ENCODE results near the gene RAI14. TPM values are rescaled to one million over a fixed set of nuclear protein-coding genes. Genes with fewer than 3 reads are reported as not detected.

Gene RAI14
- total and polyA plus RNA-seq, 2 donors (not counting 3 experiments of a cell fraction or from before 2014, with no cell fraction given) = 114 to 369 TPM

- H3K4me2 ChIP-seq (ENCODE audit: insufficient read depth, low read length) = no peak overlapping the region
- H2AFZ ChIP-seq (ENCODE audit: low read depth, low read length) = no peak overlapping the region
- H3K9ac ChIP-seq (replicated peaks; ENCODE audit: extremely low read depth, insufficient read depth, low read length) = no peak overlapping the region
- H3K79me2 ChIP-seq (ENCODE audit: control insufficient read depth, insufficient read depth, low read length) = peaks cover 76% of the 10 kb centered on the region
- DNase-seq (ENCODE audit: low read depth, low spot score) = no peak
- H3K27me3 ChIP-seq (ENCODE audit: control insufficient read depth in 2 of 2, insufficient read depth in 2 of 2, low read length in 2 of 2) = no peaks in the 10 kb centered on the region
- FAIRE-seq = no peak
- H3K9me1 ChIP-seq (replicated peaks; ENCODE audit: control insufficient read depth, extremely low read depth, insufficient read depth, low read length) = no peaks in the 10 kb centered on the region
- POLR2A ChIA-PET = no interaction called here
- H3K9me3 ChIP-seq (replicated peaks; ENCODE audit: control insufficient read depth, insufficient read depth, low read length) = no peaks in the 10 kb centered on the region
- H3K27ac ChIP-seq (ENCODE audit: insufficient read depth, low read depth, low read length) = peak overlapping the region; percentile 96
- CTCF ChIA-PET = interaction anchor here (1.4 to 2.6 kb wide), 2 partner anchors 26 to 127 kb away, joined by 3 to 8 read pairs; no protein-coding TSS in a partner anchor
- no TSS peak for BruUV-seq (replicated peaks)
- H3K36me3 ChIP-seq (ENCODE audit: control insufficient read depth in 2 of 2, extremely low read depth in 1 of 2, insufficient read depth in 2 of 2, low read length in 2 of 2) = peaks cover 3 to 17% of the 10 kb centered on the region in 2 experiments
- H3K4me1 ChIP-seq (ENCODE audit: control insufficient read depth, extremely low read depth, insufficient read depth, low read length) = peaks cover 96% of the 10 kb centered on the region
- intact Hi-C loops (cut with micrococcal nuclease) (no loop called here), dilution Hi-C loops (cut with MboI; ENCODE audit: extremely low pct_ligation_motif_present, low sequenced_read_pairs) (no loop called here)
- H4K20me1 ChIP-seq (replicated peaks; ENCODE audit: control insufficient read depth, extremely low read depth, insufficient read depth, low read length) = no peaks in the 10 kb centered on the region
- TF ChIP-seq MYC (IDR thresholded peaks at IDR 0.05; ENCODE audit: low read depth, low read length) (no peak), JUN (IDR thresholded peaks at IDR 0.05; ENCODE audit: borderline replicate concordance, insufficient read depth, insufficient read length, low read depth) (no peak), POLR2AphosphoS5 (IDR thresholded peaks at IDR 0.05; ENCODE audit: insufficient read depth, low read depth, low read length) (no peak), POLR2A (IDR thresholded peaks at IDR 0.05; ENCODE audit: low read depth, low read length) (no peak), FOS (IDR thresholded peaks at IDR 0.05; ENCODE audit: borderline replicate concordance, insufficient read depth, low read length) (no peak), GATA2 (IDR thresholded peaks at IDR 0.05; ENCODE audit: insufficient read depth, insufficient read length, low read depth, low read length) (no peak), MAX (IDR thresholded peaks at IDR 0.05; ENCODE audit: insufficient read depth, insufficient read length) (no peak), EZH2 (IDR thresholded peaks at IDR 0.05; ENCODE audit: borderline replicate concordance, low read depth, low read length, severe bottlenecking) (no peak), CTCF (IDR thresholded peaks at IDR 0.05; ENCODE audit: extremely low read depth in 1 of 2, insufficient read depth in 1 of 2, low read depth in 1 of 2, low read length in 2 of 2) (no peak)
- H3K4me3 ChIP-seq (replicated peaks in 1 of 3; ENCODE audit: insufficient read depth in 1 of 3, low read depth in 1 of 3, low read length in 3 of 3) = no peak overlapping the region
Observed at GRCh38 chr5:34712565-34712964, 56.4 kb downstream of the RAI14 start.

Measured in endothelial cell of umbilical vein (primary cell).